Measurements from ENCODE around the gene ADRA2A.

- TF ChIP-seq POLR2A (IDR thresholded peaks at IDR 0.05; ENCODE audit: low read depth) (no peak), CTCF (IDR thresholded peaks at IDR 0.05) (no peak)
Observed at GRCh38 chr10:111093741-111094380, 17.0 kb downstream of the ADRA2A start.

Measured in esophagus muscularis mucosa (tissue), 3 donors.